HepG2 (cell line): ENCODE data around the gene YY1. TPM values are rescaled to one million over a fixed set of nuclear protein-coding genes. Genes with fewer than 3 reads are reported as not detected.
A peak's percentile ranks its signal among the peaks of the same experiment; 100 is the strongest.

ENCODE experiments used
- CCAR2 ChIP-seq: fragments of 200-400 bp; formaldehyde crosslinking; optimal IDR thresholded peaks from 2 replicates; pipeline ENCODE3; 2018; ENCODE audit warnings: low read depth, mild to moderate bottlenecking, low read length, moderate library complexity
- HNF4G ChIP-seq, 2 experiments: sonication (generic) in 1 of 2; formaldehyde crosslinking in 1 of 2; IDR thresholded peaks; 2 replicates each; pipeline versions ENCODE4 v1.4.0 to v1.6.1; 2011 to 2020; ENCODE audit warnings: borderline replicate concordance in 2 of 2, low read depth in 2 of 2, mild to moderate bottlenecking in 2 of 2, low read length in 1 of 2, missing genetic modification reagents in 1 of 2, moderate library complexity in 1 of 2
- KDM2A ChIP-seq: sonication (generic); formaldehyde crosslinking; IDR thresholded peaks from 2 replicates; pipeline ENCODE4 v1.4.0; 2020; ENCODE audit warnings: low read depth, missing genetic modification reagents, borderline replicate concordance
- MTF2 ChIP-seq: sonication (generic); formaldehyde crosslinking; IDR thresholded peaks from 2 replicates; pipeline ENCODE4 v1.5.0; 2020; ENCODE audit warnings: missing genetic modification reagents, borderline replicate concordance
- NFKB2 ChIP-seq: sonication (generic); formaldehyde crosslinking; IDR thresholded peaks from 2 replicates; pipeline ENCODE4 v1.4.0; 2020; ENCODE audit warnings: missing genetic modification reagents, borderline replicate concordance
- NR2F1 ChIP-seq, 2 experiments: fragments of 450-650 bp in 1 of 2; formaldehyde crosslinking in 1 of 2; IDR thresholded peaks; 2 replicates each; pipeline versions ENCODE4 v1.5.0 to v1.6.1; 2016 to 2020; ENCODE audit warnings: mild to moderate bottlenecking in 1 of 2, missing compliant biosample characterization in 1 of 2, missing genetic modification reagents in 1 of 2, moderate library complexity in 1 of 2
- RXRA ChIP-seq: sonication (generic); formaldehyde crosslinking; IDR thresholded peaks from 2 replicates; pipeline ENCODE4 v1.5.1; 2020; ENCODE audit warnings: missing genetic modification reagents
- SIX1 ChIP-seq: sonication (generic); formaldehyde crosslinking; IDR thresholded peaks from 2 replicates; pipeline ENCODE4 v1.4.0; 2020; ENCODE audit warnings: missing genetic modification reagents, borderline replicate concordance
- SMAD9 ChIP-seq: sonication (generic); formaldehyde crosslinking; IDR thresholded peaks from 2 replicates; pipeline ENCODE4 v1.5.1; 2020; ENCODE audit warnings: mild to moderate bottlenecking, missing genetic modification reagents
- SOX6 ChIP-seq, 2 experiments: fragments of 450-650 bp in 1 of 2; sonication (generic) in 1 of 2; formaldehyde crosslinking in 1 of 2; IDR thresholded peaks; 2 replicates each; pipeline versions ENCODE4 v1.4.0 to v1.6.1; 2017 to 2020; ENCODE audit warnings: antibody characterized with exemption in 1 of 2, mild to moderate bottlenecking in 1 of 2, missing genetic modification reagents in 1 of 2
- ZFP37 ChIP-seq: sonication (generic); formaldehyde crosslinking; IDR thresholded peaks from 2 replicates; pipeline ENCODE4 v1.4.0; 2020; ENCODE audit warnings: missing genetic modification reagents, borderline replicate concordance
- ZKSCAN8 ChIP-seq: IDR thresholded peaks from 2 replicates; pipeline ENCODE4 v1.6.1; 2016; ENCODE audit warnings: borderline replicate concordance, missing genetic modification reagents, missing compliant biosample characterization
- ZNF451 ChIP-seq: sonication (generic); formaldehyde crosslinking; IDR thresholded peaks from 2 replicates; pipeline ENCODE4 v1.5.0; 2020; ENCODE audit warnings: mild to moderate bottlenecking, missing genetic modification reagents
- ZNF781 ChIP-seq: sonication (generic); formaldehyde crosslinking; IDR thresholded peaks from 2 replicates; pipeline ENCODE4 v1.5.1; 2020; ENCODE audit warnings: borderline replicate concordance, mild to moderate bottlenecking, missing genetic modification reagents; ENCODE audit errors: not compliant biosample characterization
- polyA plus RNA-seq, 8 experiments: library from polyadenylated mRNA; depleted of rRNA in 3 of 8; stranded (reverse) in 7 of 8; unstranded in 1 of 8; fragments of >200 nt; fragmentation: Illumina TruSeq in 4 of 8; extraction: Trizol in 4 of 8; gene quantifications; 2 replicates each; pipeline versions ENCODE4 v1.2.1 to v1.2.3, GENCODE V29; 2011 to 2016; ENCODE audit warnings: low read depth in 4 of 8, missing spikeins in 1 of 8, mixed read lengths in 1 of 8; ENCODE audit not compliant: insufficient read depth in 1 of 8
- total RNA-seq, 5 experiments: library from RNA; depleted of rRNA; stranded (reverse); fragments of >200 nt; fragmentation: Illumina TruSeq; extraction: Trizol; gene quantifications; 2 replicates each; pipeline ENCODE4 v1.2.3, GENCODE V29; 2016; ENCODE audit warnings: low read depth in 1 of 5
- TF ChIP-seq, protein P1 (sequence below): sonication (generic); formaldehyde crosslinking; IDR thresholded peaks from 2 replicates; pipeline ENCODE4 v1.4.0; 2020; ENCODE audit warnings: missing genetic modification reagents, mild to moderate bottlenecking, borderline replicate concordance
- TF ChIP-seq, protein P2 (sequence below): sonication (generic); formaldehyde crosslinking; IDR thresholded peaks from 2 replicates; pipeline ENCODE4 v1.4.0; 2020; ENCODE audit warnings: missing genetic modification reagents, borderline replicate concordance
- TF ChIP-seq, protein P3 (sequence below): sonication (generic); formaldehyde crosslinking; IDR thresholded peaks from 2 replicates; pipeline ENCODE4 v1.5.0; 2020; ENCODE audit warnings: mild to moderate bottlenecking, missing genetic modification reagents, borderline replicate concordance

The YY1 gene
- total and polyA plus RNA-seq, 2 of the 13 experiments (the other 11 are each of a cell fraction or from before 2014, with no cell fraction given), result 29.4 to 68.1 TPM

DNA sequence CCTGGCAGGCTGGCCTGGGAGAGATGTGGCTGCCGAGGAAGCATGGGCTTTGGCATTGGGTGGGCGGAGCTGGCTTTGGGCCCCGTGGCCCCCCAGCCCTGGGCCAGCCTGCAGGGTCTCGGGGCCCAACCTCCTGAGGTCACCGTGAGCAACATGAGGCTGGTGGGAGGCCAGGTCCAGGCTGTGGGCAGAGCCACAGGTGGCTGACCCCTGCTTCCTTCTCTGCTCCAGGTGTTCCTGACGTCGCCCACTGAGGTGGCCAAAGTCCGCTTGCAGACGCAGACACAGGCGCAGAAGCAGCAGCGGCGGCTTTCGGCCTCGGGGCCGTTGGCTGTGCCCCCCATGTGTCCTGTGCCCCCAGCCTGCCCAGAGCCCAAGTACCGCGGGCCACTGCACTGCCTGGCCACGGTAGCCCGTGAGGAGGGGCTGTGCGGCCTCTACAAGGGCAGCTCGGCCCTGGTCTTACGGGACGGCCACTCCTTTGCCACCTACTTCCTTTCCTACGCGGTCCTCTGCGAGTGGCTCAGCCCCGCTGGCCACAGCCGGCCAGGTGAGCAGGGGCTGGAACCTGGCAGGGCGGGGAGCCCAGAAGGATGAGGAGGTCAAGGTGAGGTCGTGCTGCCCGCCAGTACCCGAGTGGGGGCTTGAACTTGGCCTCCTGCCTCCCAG lies 89.7 kb downstream of the YY1 start (continued):
- TF ChIP-seq, protein P1, sequence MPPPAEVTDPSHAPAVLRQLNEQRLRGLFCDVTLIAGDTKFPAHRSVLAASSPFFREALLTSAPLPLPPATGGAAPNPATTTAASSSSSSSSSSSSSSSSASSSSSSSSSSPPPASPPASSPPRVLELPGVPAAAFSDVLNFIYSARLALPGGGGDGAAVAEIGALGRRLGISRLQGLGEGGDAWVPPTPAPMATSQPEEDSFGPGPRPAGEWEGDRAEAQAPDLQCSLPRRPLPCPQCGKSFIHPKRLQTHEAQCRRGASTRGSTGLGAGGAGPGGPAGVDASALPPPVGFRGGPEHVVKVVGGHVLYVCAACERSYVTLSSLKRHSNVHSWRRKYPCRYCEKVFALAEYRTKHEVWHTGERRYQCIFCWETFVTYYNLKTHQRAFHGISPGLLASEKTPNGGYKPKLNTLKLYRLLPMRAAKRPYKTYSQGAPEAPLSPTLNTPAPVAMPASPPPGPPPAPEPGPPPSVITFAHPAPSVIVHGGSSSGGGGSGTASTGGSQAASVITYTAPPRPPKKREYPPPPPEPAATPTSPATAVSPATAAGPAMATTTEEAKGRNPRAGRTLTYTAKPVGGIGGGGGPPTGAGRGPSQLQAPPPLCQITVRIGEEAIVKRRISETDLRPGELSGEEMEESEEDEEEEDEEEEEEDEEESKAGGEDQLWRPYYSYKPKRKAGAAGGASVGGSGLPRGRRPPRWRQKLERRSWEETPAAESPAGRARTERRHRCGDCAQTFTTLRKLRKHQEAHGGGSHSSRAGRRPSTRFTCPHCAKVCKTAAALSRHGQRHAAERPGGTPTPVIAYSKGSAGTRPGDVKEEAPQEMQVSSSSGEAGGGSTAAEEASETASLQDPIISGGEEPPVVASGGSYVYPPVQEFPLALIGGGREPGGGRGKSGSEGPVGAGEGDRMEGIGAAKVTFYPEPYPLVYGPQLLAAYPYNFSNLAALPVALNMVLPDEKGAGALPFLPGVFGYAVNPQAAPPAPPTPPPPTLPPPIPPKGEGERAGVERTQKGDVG, result no peak; the same call in 1 of the 2 replicates
- TF ChIP-seq RXRA (CRISPR knock-in tag), result peak; percentile 53; the same call in 1 of the 2 replicates
- TF ChIP-seq HNF4G (IDR thresholded peaks at IDR 0.05; ENCODE audit: borderline replicate concordance, low read depth, low read length), result peak; percentile 55; the same call in 1 of the 2 replicates
- 0 out of 2 replicates have a peak, but pooled peaks have one; percentile 69 for TF ChIP-seq HNF4G (CRISPR knock-in tag; IDR thresholded peaks at IDR 0.05; ENCODE audit: borderline replicate concordance, low read depth)
- no peak for TF ChIP-seq SOX6 (IDR thresholded peaks at IDR 0.05)
- TF ChIP-seq SOX6 (CRISPR knock-in tag; IDR thresholded peaks at IDR 0.05), result 0 out of 2 replicates have a peak, but pooled peaks have one; percentile 36
- TF ChIP-seq, protein P2, sequence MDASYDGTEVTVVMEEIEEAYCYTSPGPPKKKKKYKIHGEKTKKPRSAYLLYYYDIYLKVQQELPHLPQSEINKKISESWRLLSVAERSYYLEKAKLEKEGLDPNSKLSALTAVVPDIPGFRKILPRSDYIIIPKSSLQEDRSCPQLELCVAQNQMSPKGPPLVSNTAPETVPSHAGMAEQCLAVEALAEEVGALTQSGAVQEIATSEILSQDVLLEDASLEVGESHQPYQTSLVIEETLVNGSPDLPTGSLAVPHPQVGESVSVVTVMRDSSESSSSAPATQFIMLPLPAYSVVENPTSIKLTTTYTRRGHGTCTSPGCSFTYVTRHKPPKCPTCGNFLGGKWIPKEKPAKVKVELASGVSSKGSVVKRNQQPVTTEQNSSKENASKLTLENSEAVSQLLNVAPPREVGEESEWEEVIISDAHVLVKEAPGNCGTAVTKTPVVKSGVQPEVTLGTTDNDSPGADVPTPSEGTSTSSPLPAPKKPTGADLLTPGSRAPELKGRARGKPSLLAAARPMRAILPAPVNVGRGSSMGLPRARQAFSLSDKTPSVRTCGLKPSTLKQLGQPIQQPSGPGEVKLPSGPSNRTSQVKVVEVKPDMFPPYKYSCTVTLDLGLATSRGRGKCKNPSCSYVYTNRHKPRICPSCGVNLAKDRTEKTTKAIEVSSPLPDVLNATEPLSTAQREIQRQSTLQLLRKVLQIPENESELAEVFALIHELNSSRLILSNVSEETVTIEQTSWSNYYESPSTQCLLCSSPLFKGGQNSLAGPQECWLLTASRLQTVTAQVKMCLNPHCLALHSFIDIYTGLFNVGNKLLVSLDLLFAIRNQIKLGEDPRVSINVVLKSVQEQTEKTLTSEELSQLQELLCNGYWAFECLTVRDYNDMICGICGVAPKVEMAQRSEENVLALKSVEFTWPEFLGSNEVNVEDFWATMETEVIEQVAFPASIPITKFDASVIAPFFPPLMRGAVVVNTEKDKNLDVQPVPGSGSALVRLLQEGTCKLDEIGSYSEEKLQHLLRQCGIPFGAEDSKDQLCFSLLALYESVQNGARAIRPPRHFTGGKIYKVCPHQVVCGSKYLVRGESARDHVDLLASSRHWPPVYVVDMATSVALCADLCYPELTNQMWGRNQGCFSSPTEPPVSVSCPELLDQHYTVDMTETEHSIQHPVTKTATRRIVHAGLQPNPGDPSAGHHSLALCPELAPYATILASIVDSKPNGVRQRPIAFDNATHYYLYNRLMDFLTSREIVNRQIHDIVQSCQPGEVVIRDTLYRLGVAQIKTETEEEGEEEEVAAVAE (CRISPR knock-in tag), result no peak
- no peak for TF ChIP-seq ZKSCAN8
- TF ChIP-seq SIX1 (CRISPR knock-in tag), result no peak
- TF ChIP-seq NFKB2, result peak; percentile 14; the same call in 1 of the 2 replicates
- TF ChIP-seq ZNF781, result peak; percentile 7
- TF ChIP-seq ZNF451 (CRISPR knock-in tag), result peak; percentile 64; the same call in 1 of the 2 replicates
- no peak for TF ChIP-seq MTF2
- no peak for TF ChIP-seq SMAD9
- TF ChIP-seq NR2F1 (CRISPR knock-in tag; IDR thresholded peaks at IDR 0.05), result no peak
- no peak for TF ChIP-seq ZFP37 (CRISPR knock-in tag)
- TF ChIP-seq, protein P3, sequence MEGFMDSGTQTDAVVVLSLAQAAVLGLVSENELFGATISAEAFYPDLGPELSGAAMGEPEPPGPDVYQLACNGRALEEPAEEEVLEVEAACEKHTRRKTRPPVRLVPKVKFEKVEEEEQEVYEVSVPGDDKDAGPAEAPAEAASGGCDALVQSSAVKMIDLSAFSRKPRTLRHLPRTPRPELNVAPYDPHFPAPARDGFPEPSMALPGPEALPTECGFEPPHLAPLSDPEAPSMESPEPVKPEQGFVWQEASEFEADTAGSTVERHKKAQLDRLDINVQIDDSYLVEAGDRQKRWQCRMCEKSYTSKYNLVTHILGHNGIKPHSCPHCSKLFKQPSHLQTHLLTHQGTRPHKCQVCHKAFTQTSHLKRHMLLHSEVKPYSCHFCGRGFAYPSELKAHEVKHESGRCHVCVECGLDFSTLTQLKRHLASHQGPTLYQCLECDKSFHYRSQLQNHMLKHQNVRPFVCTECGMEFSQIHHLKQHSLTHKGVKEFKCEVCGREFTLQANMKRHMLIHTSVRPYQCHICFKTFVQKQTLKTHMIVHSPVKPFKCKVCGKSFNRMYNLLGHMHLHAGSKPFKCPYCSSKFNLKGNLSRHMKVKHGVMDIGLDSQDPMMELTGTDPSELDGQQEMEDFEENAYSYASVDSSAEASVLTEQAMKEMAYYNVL, result 0 out of 2 replicates have a peak, but pooled peaks have one; percentile 50
- peak; percentile 39; the same call in 1 of the 2 replicates for TF ChIP-seq KDM2A (CRISPR knock-in tag)
- TF ChIP-seq CCAR2, result no peak
